Smooth muscle cell (in vitro differentiated cells): ENCODE results near the gene RAPGEF6. TPM values are rescaled to one million over a fixed set of nuclear protein-coding genes. Genes with fewer than 3 reads are reported as not detected.

Experiments used
- DNase-seq: peaks from one replicate; lab custom pipeline; 2025; ENCODE audit not compliant: unreplicated experiment; lab: John Stamatoyannopoulos, UW
- H2AFZ ChIP-seq: fragments of 200-600 bp; sonication (generic); 2 replicates; pipeline ENCODE4 v1.6.0; 2016; ENCODE audit warnings: antibody characterized with exemption, low read depth, mild to moderate bottlenecking
- H3F3A ChIP-seq: fragments of 200-600 bp; sonication (generic); 2 replicates; pipeline ENCODE4 v1.6.0; 2017; ENCODE audit warnings: antibody characterized with exemption, low read depth
- H3K27ac ChIP-seq: fragments of 200-600 bp; sonication (generic); 2 replicates; pipeline ENCODE4 v1.5.1; 2016; ENCODE audit warnings: low read depth, mild to moderate bottlenecking
- H3K27me3 ChIP-seq: fragments of 200-600 bp; sonication (generic); 2 replicates; pipeline ENCODE4 v1.6.1; 2016; ENCODE audit warnings: low read depth, mild to moderate bottlenecking
- H3K36me3 ChIP-seq: fragments of 200-600 bp; sonication (generic); 2 replicates; pipeline ENCODE4 v1.5.1; 2016; ENCODE audit warnings: low read depth
- H3K4me1 ChIP-seq: fragments of 200-600 bp; sonication (generic); 2 replicates; pipeline ENCODE4 v1.5.1; 2016; ENCODE audit warnings: low read depth
- H3K4me2 ChIP-seq: fragments of 200-600 bp; sonication (generic); 2 replicates; pipeline ENCODE4 v1.6.0; 2016; ENCODE audit warnings: mild to moderate bottlenecking
- H3K4me3 ChIP-seq: fragments of 200-600 bp; sonication (generic); 2 replicates; pipeline ENCODE4 v1.5.1; 2016; ENCODE audit warnings: mild to moderate bottlenecking
- H3K79me2 ChIP-seq: fragments of 200-600 bp; sonication (generic); 2 replicates; pipeline ENCODE4 v1.6.0; 2016; ENCODE audit warnings: low read depth, mild to moderate bottlenecking
- H3K9ac ChIP-seq: fragments of 200-600 bp; sonication (generic); 2 replicates; pipeline ENCODE4 v1.6.0; 2016; ENCODE audit warnings: low read depth
- H3K9me3 ChIP-seq: fragments of 200-600 bp; sonication (generic); replicated peaks from 2 replicates; pipeline ENCODE4 v1.5.1; 2016; ENCODE audit warnings: low read depth
- H4K20me1 ChIP-seq: fragments of 200-600 bp; sonication (generic); 2 replicates; pipeline ENCODE4 v1.6.0; 2016; ENCODE audit warnings: low read depth
- WGBS: methylation state at CpG from one replicate; pipeline ENCODE4 v1.1.7; 2016; ENCODE audit warnings: low lambda C conversion rate; 5-methylcytosine and 5-hydroxymethylcytosine counted together
- polyA plus RNA-seq: library from polyadenylated mRNA; unstranded; fragments of >200 nt; fragmentation: Nextera tagmentation; extraction: Ambion mirVana; gene quantifications from 2 replicates; pipeline ENCODE4 v1.2.1, GENCODE V29; 2016
- total RNA-seq: library from RNA; depleted of rRNA; stranded (reverse); fragments of >200 nt; gene quantifications from 2 replicates; pipeline ENCODE4 v1.2.3, GENCODE V29; 2014
- TF ChIP-seq, protein P1 (sequence below): fragments of 200-600 bp; sonication (generic); IDR thresholded peaks from 2 replicates; pipeline ENCODE4 v1.5.1; 2017; ENCODE audit warnings: borderline replicate concordance, mild to moderate bottlenecking, antibody characterized with exemption; ENCODE audit not compliant: insufficient read depth, poor library complexity, severe bottlenecking

The RAPGEF6 gene
- total and polyA plus RNA-seq, 2 experiments from 2014 or later, result 1.9 to 13.3 TPM

DNA sequence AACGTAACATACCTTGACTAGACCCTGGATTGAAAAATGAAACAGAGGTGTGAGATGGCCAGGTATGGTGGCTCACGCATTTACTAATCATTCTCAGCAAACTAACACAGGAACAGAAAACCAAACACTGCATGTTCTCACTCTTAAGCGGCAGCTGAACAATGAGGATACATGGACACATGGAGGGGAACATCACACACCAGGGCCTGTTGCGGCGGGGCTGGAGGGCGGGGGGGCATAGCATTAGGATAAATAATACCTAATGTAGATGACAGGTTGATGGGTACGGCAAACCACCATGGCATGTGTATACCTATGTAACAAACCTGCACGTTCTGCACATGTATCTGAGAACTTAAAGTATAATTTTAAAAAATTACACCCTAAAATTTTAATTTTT, 15.9 kb downstream of the RAPGEF6 start:
- peaks cover 45% of the 10 kb centered on the region for H4K20me1 ChIP-seq
- no peak overlapping the region for H3K9ac ChIP-seq
- H2AFZ ChIP-seq, result no peak overlapping the region
- no peaks in the 10 kb centered on the region for H3K9me3 ChIP-seq
- H3K27me3 ChIP-seq, result no peaks in the 10 kb centered on the region
- DNase-seq, result no peak
- H3K4me1 ChIP-seq, result peaks cover 5% of the 10 kb centered on the region
- no peaks in the 10 kb centered on the region for H3F3A ChIP-seq
- no peak overlapping the region for H3K4me2 ChIP-seq
- no peaks in the 10 kb centered on the region for H3K36me3 ChIP-seq
- no peak overlapping the region for H3K4me3 ChIP-seq
- no peak overlapping the region for H3K27ac ChIP-seq
- WGBS, result 92% methylated on average over 8 of the region's 8 CpGs
- peaks cover 77% of the 10 kb centered on the region for H3K79me2 ChIP-seq
- TF ChIP-seq, protein P1, sequence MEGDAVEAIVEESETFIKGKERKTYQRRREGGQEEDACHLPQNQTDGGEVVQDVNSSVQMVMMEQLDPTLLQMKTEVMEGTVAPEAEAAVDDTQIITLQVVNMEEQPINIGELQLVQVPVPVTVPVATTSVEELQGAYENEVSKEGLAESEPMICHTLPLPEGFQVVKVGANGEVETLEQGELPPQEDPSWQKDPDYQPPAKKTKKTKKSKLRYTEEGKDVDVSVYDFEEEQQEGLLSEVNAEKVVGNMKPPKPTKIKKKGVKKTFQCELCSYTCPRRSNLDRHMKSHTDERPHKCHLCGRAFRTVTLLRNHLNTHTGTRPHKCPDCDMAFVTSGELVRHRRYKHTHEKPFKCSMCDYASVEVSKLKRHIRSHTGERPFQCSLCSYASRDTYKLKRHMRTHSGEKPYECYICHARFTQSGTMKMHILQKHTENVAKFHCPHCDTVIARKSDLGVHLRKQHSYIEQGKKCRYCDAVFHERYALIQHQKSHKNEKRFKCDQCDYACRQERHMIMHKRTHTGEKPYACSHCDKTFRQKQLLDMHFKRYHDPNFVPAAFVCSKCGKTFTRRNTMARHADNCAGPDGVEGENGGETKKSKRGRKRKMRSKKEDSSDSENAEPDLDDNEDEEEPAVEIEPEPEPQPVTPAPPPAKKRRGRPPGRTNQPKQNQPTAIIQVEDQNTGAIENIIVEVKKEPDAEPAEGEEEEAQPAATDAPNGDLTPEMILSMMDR, result no peak

DNA sequence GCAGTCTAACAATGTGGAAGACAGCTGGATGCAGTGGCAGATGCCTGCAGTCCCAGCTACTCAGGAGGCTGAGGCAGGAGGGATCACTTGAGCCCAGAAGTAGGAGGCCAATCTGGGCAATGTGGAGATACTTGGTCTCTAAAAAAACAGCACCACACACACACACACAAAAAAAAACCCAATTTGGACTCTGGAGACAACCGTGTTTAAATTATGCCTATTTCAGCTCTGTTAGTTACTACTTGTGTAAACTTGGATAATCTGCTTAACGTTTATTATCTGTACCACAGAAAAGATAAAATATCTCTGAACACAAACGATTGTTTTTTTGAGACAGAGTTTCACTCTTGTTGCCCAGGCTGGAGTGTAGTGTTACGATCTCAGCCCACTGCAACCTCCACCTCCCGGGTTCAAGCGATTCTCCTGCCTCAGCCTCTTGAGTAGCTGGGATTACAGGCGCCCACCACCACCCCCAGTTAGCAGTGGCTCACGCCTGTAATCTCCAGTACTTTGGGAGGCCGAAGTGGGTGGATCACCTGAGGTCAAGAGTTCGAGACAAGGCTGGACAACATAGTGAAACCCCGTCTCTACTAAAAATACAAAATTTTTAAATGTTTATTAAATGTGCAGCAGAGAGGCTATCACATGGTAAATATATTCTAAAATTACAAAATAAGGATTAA, 17.7 kb downstream of the RAPGEF6 start:
- 69% methylated on average over 11 of the region's 11 CpGs for WGBS
- H3K9ac ChIP-seq, result no peak overlapping the region
- no peak overlapping the region for H3K4me2 ChIP-seq
- no peak for DNase-seq
- H3K27ac ChIP-seq, result no peak overlapping the region
- peaks cover 82% of the 10 kb centered on the region for H3K79me2 ChIP-seq
- no peaks in the 10 kb centered on the region for H3F3A ChIP-seq
- H3K9me3 ChIP-seq, result no peaks in the 10 kb centered on the region
- H2AFZ ChIP-seq, result no peak overlapping the region
- no peaks in the 10 kb centered on the region for H3K36me3 ChIP-seq
- H3K27me3 ChIP-seq, result no peaks in the 10 kb centered on the region
- TF ChIP-seq, protein P1, result no peak
- peaks cover 5% of the 10 kb centered on the region for H3K4me1 ChIP-seq
- no peak overlapping the region for H3K4me3 ChIP-seq
- H4K20me1 ChIP-seq, result peaks cover 41% of the 10 kb centered on the region

DNA sequence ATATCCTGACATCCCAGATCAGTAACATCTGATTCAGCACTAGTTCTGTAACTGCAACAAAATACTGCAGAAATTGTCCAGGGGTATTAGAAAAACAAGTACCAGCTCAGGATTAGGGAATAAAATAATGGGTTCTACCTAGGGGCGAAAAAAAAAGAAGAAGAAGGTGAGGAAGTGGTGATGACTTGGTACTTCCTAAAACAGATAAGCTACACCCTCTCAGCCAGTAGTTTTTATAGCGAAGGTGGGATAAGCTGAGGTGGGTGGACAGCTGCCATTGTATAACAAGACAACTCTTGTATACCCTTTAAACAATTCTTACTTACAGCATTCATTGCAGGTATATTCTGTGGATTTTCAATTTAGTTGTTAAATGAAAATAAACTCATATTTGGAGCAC, 19.1 kb downstream of the RAPGEF6 start:
- Histone ChIP-seq H2AFZ (no peak overlapping the region), H3K4me2 (no peak overlapping the region), H3K4me1 (peaks cover 7% of the 10 kb centered on the region), H4K20me1 (peaks cover 41% of the 10 kb centered on the region), H3K9ac (no peak overlapping the region), H3K27me3 (no peaks in the 10 kb centered on the region), H3K27ac (no peak overlapping the region), H3K9me3 (no peaks in the 10 kb centered on the region), H3K4me3 (no peak overlapping the region), H3K36me3 (no peaks in the 10 kb centered on the region), H3F3A (peaks cover 1% of the 10 kb centered on the region), H3K79me2 (peaks cover 77% of the 10 kb centered on the region)
- TF ChIP-seq, protein P1, result no peak
- DNase-seq, result no peak
- WGBS, result 94% methylated on average over 2 of the region's 2 CpGs

DNA sequence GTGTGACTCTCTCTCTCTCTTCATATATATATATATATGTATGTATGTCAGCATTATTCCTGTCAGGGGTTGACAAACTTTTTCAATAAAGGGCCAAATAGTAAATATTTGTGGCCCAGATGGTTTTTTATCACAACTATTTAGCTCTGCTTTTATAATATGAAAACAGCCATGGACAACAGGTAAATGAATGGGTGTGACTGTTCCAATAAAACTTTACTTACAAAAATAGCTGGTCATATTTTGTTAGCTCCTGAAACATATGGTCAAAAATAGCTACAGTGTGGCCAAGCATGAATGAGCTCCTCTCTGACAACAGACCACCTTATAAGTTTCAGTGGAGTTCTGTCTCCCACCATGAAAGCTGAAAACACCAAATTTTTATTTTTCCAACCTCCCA, 21.6 kb downstream of the RAPGEF6 start:
- no peak overlapping the region for H2AFZ ChIP-seq
- H3K9me3 ChIP-seq, result no peaks in the 10 kb centered on the region
- H3K36me3 ChIP-seq, result no peaks in the 10 kb centered on the region
- H3F3A ChIP-seq, result peaks cover 2% of the 10 kb centered on the region
- H3K4me2 ChIP-seq, result no peak overlapping the region
- peaks cover 11% of the 10 kb centered on the region for H3K4me1 ChIP-seq
- H3K27ac ChIP-seq, result no peak overlapping the region
- H3K79me2 ChIP-seq, result peaks cover 69% of the 10 kb centered on the region
- H3K9ac ChIP-seq, result no peak overlapping the region
- H3K4me3 ChIP-seq, result no peak overlapping the region
- H3K27me3 ChIP-seq, result no peaks in the 10 kb centered on the region
- DNase-seq, result no peak
- H4K20me1 ChIP-seq, result peaks cover 52% of the 10 kb centered on the region
- TF ChIP-seq, protein P1, result no peak
